HG03469 (cell line): Measurements from ENCODE around the gene PLEKHJ1.

ENCODE experiments used
- ATAC-seq: cut with Tn5 transposase; IDR thresholded peaks from one replicate; pipeline ENCODE4 v1.9.1; 2021; ENCODE audit warnings: mild to moderate bottlenecking, moderate library complexity, moderate number of reproducible peaks; ENCODE audit not compliant: unreplicated experiment

Gene PLEKHJ1

DNA sequence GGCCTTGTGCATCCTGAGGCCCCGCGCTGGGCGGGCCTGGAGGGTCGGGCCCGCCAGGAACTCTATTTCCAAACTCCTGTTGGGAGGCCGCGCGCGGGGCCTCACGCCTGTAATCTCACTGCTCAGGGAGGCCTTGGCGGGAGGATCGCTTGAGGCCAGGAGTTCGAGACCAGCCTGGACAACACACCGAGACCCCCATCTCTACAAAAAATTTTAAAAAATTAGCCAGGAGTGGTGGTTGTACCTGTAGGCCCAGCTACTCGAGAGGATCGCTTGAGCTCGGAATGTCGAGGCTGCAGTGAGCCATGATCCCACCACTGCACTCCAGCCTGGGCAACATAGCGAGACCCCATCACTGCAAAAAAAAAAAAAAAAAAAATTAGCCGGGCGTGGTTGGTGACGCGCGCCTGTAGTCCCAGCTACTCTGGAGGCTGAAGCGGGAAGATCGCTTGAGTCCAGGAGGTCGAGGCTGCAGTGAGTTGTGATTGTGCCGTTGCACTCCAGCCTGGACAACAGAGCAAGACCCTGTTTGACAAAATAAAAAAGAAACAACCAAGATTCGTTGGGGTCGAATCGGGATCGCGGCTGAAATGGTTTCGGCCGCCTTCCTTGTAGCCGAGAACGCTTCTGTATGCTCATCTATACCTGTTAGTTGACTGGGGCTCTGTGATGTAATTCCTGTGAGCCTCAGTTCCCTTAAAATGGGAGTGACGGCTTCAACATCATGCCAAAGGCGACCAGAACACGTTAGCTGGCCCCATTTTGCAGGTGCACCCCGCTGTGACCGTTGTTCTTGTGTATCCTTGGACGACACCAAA is 1.1 kb upstream of the PLEKHJ1 start:
- ATAC-seq, result no peak

DNA sequence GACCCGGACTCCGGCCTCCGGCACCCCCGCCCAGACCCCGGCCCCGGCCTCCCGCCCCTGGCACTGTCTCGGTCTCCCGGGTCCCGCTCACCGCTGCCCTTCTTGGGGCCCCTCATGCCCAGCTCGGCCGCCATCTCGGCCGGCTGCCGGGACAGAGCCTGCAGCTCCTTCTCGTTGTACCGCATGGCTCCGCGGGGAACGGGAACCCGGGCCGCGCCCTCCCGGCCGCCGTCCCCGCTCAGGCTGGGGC is 140 bp downstream of the PLEKHJ1 start:
- ATAC-seq, result no peak

DNA sequence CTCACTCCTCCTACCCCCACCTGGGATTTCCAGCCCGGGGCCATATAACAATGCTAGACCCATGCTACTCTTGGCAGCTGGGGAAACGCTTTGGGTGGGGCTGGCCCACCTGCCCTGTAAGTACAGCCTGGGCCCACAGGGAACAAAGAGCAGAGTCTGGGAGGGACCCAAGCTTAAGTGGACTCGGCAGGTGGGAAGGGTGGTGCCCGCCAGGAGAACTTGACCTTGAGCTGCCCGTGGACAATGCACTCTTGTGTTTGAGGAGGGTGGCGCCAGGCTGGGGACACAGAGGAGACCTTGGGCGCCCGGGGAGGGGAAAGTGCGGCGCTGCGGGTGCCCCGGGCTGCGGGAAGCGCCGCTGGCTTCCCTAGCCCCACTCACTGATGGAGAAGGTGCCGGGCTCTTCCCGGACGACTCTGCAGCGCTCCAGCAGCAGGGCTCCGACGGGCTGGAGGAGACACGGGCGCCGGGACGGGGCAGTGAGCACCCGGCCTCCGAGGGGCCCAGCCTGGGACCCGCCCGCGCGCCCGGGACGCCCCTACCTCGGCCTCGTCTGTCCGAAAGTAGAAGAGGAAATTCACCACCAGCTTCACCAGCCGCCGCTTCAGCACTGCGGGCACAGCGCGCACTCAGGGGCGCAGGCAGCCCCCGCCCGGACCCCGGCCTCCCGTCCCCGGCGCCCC is 607 bp downstream of the PLEKHJ1 start:
- ATAC-seq, result no peak

DNA sequence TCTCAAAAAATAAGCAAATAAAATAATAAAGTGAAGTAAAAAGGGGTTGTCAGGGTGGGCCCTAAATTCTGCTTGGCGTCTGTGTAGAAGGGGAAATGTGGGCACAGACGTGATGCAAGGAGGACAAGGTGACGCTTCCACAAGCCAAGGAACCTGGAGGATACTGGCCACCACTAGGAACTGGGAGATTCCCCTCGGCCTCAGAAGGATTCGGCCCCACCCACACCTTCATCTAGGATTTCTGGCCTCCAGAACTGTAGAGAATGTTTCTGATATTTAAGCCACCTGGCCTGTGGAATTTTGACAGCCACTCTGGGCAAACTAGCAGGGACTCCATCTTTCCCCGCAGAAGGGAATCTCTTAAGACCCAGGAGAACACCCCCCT is 1.1 kb downstream of the PLEKHJ1 start:
- ATAC-seq, result no peak

DNA sequence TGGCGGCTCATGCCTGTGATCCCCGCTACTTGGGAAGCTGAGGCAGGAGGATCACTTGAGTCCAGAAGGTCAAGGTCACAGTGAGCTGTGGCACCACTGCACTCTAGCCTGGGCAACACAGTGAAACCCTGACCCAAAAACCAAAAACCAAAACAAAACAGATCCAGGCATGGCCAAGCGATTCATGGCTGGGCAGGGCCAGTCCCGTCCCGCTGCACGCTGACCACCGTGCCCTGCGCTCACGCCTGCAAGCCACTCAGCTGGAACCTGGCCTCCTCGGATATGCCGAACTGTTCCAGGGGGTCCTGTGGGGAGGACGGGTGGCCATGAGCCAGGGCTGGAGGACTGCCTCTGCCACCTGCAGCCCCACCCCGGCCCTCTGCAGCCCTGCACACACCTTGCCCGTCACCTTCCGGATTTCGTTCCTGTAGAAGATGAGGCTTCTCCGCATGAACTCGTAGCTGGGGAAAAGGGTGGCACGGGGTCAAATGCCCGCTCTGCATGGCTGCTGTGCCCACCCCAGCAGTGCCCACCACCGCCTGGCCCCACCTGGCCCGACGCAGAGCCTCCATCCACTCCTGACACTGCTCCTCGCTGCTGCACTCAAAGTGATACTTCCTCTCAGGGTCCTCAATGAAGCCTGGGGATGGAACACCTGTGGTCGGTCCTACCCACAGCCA is 2.4 kb downstream of the PLEKHJ1 start:
- ATAC-seq, result no peak

DNA sequence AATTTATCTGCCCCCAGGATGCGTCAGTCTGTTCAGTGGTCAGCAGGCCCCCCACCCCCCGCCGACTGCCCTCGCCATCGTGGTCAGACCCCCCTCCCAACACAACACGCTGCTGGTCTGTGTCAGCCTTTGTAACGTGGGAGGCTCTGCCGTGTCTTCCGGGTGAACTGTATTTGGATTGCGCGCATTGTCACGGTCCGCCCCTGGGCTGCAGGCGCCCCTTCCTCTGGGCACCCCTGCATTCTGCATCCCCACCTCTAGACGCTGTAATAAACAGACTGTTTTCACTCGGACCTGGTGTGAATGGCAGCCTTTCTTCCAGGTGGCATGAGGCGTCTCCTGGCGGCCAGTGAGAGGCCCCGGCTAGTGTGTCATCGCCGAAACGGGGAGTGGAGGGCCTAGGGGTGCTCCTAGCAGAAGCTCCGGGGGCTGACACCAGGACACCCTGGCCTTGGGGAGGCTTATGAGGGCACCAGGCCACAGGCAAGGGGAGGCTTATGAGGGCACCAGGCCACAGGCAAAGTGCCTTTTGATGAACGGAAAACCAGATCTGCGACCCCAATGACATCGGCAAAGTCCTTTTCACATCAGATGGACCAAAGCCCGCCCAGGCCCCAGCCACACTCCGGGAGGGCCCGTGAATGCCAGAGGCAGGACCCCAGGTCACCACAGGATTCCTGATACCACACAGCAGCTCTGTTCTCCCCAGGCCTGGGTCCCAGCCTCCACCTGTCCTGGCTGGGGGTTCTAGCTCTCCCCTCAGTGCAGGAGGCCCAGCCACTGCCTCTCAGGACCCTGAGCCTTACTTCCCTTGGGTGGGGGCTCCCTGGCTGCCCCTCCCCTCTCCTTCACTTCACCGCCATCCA is 3.6 kb downstream of the PLEKHJ1 start:
- ATAC-seq, result no peak

DNA sequence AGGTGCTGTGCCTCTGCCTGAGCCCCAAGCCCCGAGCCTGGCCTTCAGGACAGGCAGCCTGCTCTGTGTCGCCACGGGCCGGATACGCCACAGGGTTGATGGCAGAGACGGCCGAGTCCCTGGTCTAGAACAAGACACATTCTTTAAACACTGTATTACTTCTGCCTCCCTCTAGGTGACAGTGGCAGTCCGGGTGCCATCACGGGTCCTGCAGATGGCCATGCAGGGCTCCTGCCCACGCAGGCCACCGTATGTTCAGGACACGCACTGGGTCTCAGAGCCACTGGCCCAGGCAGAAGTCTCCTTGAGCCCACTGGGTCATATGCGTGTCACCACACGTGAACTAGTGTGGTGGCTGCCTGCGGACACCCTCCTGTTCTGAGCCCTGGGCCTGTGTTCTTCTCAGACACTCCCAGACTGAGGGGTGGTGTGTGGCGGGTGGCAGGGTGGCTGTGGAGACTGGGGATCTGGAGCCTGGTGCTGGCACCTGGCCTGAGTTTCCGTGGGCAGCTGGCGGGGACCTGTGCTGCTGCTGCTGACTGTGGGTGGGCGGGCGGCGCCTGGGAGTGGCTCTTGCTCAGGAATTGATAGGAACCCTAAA is 4.4 kb downstream of the PLEKHJ1 start:
- no peak for ATAC-seq

DNA sequence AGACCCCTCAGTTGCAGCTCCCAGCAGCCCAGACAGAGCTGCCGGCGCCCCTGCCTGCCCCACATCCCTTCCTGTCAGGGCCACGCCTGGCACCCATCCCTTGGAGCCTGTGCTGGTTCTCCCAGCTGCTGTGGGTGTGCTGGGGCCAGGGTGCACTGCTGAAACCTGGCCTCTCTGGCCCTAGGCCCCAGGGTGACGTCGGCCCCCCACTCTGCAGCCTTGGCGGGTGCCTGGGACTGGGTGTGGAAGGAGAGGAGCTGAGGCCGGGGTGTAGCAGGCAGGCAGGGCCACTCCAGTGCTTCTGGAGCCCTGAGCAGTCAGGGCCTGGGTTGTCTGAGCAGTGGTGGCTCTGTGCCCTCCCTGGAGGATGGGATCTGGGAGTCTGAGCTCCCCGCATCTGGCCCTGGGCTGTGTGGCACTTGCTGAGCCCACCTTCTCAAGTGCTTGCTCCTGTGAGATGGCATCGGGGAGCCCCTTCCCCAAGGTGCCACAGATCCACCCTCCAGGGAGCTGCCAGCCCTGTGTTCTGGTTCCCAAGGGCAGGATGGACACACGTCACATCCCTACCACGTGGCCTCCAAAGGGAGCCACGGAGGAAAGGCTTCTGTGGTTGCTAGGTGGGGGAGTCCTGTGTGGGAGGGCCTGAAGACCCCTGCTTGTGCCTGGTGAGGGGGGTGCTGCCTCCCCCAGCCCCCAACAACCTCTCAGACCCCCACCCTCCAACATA is 5.2 kb downstream of the PLEKHJ1 start:
- ATAC-seq, result no peak

DNA sequence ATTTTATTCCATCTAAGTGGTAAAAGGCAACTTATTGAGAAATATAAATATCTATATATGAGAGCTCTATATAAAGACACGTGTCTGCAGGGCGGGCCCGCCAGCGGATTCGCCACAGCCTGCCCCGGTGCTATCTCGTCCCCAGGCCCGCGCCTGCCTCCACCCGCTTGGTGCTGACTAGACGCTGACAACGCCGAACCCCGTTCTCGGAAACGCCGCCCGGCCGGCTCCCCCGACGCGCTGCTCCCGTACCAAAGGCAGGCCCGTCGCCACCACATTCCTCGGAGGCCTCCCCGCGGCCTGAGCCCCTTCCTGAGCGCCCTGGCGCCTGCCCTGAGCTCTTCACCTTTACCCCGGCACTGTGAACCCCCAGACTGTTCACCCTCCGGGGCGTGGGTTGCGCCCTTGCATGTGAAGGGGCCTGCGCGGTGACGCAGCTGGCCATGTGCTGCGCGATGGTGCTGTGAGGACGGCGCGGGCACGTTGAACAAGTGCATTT is 6.0 kb downstream of the PLEKHJ1 start:
- ATAC-seq, result no peak

DNA sequence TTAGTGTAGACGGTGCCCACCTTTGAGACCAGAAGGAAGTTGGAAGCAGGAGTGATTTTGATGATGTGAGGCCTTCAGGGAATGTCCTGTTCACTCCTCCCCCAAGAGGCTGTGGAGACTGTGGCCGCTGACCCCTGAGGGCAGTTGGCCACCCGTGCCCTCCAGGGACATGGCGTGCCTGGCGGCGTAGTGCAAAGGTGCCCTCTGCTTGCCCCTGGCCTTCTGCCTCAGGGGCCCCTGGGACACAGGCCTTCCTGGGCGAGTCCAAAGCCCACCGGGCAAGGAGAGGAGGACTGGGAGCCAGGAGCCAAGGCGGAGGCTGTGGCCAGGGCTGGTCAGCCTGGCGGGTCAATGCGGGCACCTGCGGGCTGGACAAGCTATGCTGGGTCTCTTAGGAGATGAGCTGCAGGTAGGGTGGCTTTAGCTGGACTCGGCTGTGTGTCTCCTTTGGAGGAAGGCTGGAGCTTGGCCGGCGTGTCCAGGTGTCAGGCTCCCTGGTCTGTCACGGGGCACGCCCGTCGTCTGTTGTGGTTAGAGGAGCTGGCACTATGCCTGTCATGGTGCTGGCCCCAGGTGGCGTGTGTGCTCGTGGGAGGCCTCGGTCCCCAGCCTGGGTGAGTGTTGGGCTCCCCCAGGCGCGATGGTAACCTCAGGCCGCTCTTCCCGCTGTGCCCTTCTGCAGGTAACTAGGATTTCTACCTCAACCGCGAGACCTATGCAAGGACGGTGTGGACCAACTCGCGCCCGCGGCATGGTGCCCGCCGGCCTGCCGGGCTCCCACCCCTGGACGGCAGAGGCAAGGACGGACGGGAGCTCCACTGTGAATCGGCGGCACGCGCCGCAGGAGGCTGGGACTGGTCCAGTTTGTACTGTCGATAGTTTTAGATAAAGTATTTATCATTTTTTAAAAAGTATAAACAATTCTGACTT is 6.8 kb downstream of the PLEKHJ1 start:
- ATAC-seq, result no peak

DNA sequence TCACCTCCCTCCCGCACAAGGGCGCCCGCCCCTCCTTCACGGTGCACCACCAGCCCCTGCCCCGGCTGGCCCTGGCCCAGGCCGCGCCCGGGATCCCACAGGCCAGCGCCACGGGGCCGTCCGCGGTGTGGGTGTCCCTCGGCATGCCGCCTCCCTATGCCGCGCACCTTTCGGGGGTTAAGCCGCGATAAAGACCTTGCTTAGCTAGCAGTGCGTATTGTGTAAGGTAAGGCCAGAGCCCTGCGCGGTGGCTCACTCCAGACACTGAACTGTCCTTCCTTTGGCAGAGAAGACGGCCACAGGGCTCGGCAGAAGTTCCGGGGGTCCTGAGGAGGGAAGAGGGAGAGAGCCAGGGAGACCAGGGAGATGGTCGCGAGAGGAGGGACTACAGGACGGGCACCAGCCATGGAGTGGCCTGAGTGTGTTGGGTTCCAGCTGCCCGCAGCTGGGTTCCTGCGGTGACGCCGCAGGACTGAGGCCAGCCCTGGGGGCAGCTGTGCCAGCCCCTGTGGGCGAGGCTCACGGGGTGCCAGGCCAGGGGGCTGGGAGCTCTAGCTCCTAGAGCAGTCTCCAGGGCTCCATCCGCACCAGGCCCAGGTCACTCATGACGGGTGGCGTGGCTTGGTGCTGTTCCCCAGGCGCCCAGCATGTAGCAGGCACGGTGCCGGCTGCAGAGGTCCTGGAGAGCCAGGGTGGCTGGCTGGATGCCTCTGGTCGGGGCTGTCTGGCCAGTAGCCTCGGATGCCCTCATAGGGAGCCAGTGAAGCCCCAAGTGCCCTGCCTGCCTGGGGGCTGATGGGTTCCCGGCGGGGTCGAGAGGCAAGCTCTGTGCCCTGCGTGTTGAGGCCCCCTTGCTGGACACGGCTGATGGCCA is 7.7 kb downstream of the PLEKHJ1 start:
- ATAC-seq, result no peak

DNA sequence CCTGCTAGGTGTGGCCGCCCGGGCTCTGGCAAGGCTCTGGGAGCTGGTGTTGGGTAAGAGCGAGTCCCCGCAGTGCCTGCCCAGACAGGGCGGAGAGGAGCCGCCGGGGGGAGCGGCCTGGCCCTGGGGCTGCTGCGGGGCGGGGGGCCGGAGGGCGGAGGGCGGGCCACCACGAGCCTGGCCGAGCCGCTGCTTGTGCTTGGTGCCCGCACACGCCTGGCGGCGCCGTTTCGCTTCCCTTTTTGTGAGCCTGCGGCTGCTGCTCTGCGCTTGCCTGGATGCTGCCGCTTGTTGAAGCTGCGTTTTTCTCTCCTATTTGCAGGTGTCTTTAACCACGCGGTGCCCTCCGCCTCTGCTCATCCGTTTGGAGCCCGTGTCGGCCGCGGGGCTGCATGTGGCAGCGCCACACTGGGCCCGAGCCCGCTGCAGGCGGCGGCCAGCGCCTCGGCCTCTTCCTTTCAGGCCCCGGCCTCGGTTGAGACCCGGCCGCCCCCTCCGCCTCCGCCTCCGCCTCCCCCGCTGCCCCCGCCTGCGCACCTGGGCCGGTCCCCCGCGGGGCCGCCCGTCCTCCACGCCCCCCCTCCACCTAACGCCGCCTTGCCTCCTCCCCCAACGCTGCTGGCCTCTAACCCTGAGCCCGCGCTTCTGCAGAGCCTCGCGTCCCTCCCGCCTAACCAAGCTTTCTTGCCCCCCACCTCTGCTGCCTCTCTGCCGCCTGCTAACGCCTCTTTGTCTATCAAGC is 8.5 kb downstream of the PLEKHJ1 start:
- no peak for ATAC-seq

DNA sequence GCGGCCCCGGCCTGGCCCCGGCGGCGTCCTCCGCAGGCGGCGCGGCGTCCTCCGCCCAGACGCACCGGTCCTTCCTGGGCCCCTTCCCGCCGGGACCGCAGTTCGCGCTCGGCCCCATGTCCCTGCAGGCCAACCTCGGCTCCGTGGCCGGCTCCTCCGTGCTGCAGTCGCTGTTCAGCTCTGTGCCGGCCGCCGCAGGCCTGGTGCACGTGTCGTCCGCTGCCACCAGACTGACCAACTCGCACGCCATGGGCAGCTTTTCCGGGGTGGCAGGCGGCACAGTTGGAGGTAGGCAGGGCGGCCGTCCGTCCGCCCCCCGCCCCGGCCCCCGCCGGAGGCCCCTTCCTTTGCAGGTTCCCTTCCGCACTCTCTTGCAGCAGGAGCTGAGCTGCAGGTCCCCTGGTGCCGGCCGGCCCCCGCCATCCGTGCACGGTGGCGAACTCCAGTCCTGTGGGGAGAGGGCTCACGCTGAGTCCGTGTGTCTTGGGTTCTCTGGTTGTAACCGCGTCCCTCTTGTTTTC is 9.2 kb downstream of the PLEKHJ1 start:
- ATAC-seq, result no peak

DNA sequence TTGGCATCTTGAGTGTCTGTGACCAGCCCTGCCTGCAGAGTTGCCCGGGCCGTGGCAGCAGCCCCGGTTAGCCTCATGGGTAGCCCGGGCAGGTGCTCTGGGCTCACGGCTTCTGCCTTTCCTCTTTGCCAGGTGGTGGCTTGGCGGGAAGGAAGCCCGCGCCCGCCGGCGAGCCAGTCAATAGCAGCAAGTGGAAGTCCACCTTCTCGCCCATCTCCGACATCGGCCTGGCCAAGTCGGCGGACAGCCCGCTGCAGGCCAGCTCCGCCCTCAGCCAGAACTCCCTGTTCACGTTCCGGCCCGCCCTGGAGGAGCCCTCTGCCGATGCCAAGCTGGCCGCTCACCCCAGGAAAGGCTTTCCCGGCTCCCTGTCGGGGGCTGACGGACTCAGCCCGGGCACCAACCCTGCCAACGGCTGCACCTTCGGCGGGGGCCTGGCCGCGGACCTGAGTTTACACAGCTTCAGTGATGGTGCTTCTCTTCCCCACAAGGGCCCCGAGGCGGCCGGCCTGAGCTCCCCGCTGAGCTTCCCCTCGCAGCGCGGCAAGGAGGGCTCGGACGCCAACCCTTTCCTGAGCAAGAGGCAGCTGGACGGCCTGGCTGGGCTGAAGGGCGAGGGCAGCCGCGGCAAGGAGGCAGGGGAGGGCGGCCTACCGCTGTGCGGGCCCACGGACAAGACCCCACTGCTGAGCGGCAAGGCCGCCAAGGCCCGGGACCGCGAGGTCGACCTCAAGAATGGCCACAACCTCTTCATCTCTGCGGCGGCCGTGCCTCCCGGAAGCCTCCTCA is 9.9 kb downstream of the PLEKHJ1 start:
- no peak for ATAC-seq

DNA sequence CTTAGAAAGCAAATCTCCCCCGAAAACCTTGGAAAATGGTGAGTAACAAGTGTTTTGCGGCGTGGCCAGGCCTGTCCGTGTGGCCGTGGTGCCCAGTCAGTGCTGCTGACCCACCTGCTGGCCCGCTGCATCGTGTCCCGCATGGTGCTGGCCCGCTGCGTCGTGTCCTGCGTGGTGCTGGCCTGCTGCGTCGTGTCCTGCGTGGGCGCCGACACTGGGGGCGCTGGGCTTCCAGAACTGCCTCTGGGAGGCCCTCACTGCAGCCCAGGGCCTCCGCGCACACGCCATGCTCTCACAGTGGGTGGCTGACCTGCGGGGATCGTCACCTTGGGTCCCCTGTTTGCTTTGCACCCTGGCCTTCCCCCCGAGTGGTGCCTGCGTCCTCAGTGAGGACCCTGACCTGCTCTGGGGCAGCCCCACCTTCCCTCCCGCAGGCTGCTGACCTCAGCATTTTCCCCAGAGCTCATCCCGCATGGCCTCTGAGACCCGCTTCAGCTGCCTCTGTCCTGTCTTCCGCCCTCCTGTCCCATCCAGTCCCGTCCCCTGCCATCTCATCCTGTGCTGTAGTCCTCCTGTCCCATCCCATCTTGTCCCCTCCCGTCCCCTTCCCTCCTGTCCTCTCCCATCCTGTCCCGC is 10.6 kb downstream of the PLEKHJ1 start:
- ATAC-seq, result no peak
